ENCODE results near the gene JAZF1.

- TF ChIP-seq CTCF (IDR thresholded peaks at IDR 0.05) (no peak), POLR2A (IDR thresholded peaks at IDR 0.05) (no peak)
Observed at GRCh38 chr7:27948861-27949260, 231.7 kb downstream of the JAZF1 start.
